A673 (cell line): ENCODE results near the gene EMP3. TPM values are rescaled to one million over a fixed set of nuclear protein-coding genes. Genes with fewer than 3 reads are reported as not detected.

Experiments used
- BruUV-seq: library from RNA; stranded (reverse); fragments of 400-500 nt; replicated peaks from 2 replicates; lab custom pipeline; 2021; lab: Mats Ljungman, UMichigan
- CTCF ChIA-PET: fragments of 300-600 bp; sonication (Branson Sonifier 250); formaldehyde crosslinking; loops from one replicate; lab custom pipeline; 2022; ENCODE audit warnings: antibody characterized with exemption; lab: Charles Lee
- POLR2A ChIA-PET: fragments of 300-600 bp; sonication (Branson Sonifier 250); formaldehyde crosslinking; loops from one replicate; lab custom pipeline; 2022; ENCODE audit warnings: antibody characterized with exemption; ENCODE audit not compliant: low non-redundant PET; lab: Charles Lee
- DNase-seq: peaks from one replicate; pipeline ENCODE4 v3.0.0-alpha.2; 2015; ENCODE audit warnings: low spot score
- H3K27ac ChIP-seq: fragments of 200-600 bp; sonication (generic); 2 replicates; pipeline ENCODE4 v1.5.1; 2016; ENCODE audit warnings: mixed run types, low read depth, mild to moderate bottlenecking, mixed read lengths, antibody characterized with exemption, low read length; ENCODE audit not compliant: poor library complexity, severe bottlenecking
- H3K27me3 ChIP-seq: fragments of 200-600 bp; sonication (generic); replicated peaks from 2 replicates; pipeline ENCODE4 v1.6.1; 2017; ENCODE audit warnings: mixed run types, low read depth, mild to moderate bottlenecking, mixed read lengths, antibody characterized with exemption, low read length; ENCODE audit not compliant: insufficient read depth, poor library complexity
- H3K36me3 ChIP-seq: fragments of 200-600 bp; sonication (generic); 2 replicates; pipeline ENCODE4 v1.6.1; 2016; ENCODE audit warnings: mixed run types, mild to moderate bottlenecking, mixed read lengths, antibody characterized with exemption, low read length; ENCODE audit not compliant: insufficient read depth, poor library complexity, severe bottlenecking
- H3K4me1 ChIP-seq: fragments of 200-600 bp; sonication (generic); 2 replicates; pipeline ENCODE4 v1.6.1; 2017; ENCODE audit warnings: mixed run types, mild to moderate bottlenecking, mixed read lengths, antibody characterized with exemption, low read length; ENCODE audit not compliant: insufficient read depth, poor library complexity, severe bottlenecking
- H3K4me3 ChIP-seq: fragments of 200-600 bp; sonication (generic); 2 replicates; pipeline ENCODE4 v1.5.1; 2016; ENCODE audit warnings: low read depth, mixed run types, mild to moderate bottlenecking, mixed read lengths, low read length; ENCODE audit not compliant: poor library complexity, severe bottlenecking
- H3K9me3 ChIP-seq: fragments of 200-600 bp; sonication (generic); 2 replicates; pipeline ENCODE4 v1.6.1; 2016; ENCODE audit warnings: mixed run types, low read depth, mild to moderate bottlenecking, mixed read lengths, antibody characterized with exemption, low read length; ENCODE audit not compliant: poor library complexity, severe bottlenecking
- CTCF ChIP-seq: fragments of 300-800, 200-600 bp; sonication (generic); conservative IDR thresholded peaks from 2 replicates; pipeline ENCODE4 v1.5.1; 2017; ENCODE audit warnings: low read depth, mild to moderate bottlenecking, antibody characterized with exemption, low read length, moderate library complexity, mixed read lengths
- EZH2 ChIP-seq: fragments of 200-600 bp; sonication (generic); IDR thresholded peaks from 2 replicates; pipeline ENCODE4 v1.6.1; 2017; ENCODE audit warnings: borderline replicate concordance, low read depth, mild to moderate bottlenecking, mixed read lengths, antibody characterized with exemption, low read length; ENCODE audit not compliant: poor library complexity, severe bottlenecking
- intact Hi-C: fragments of 100-400 bp; cut with micrococcal nuclease; formaldehyde crosslinking; loops from one replicate; pipeline ENCODE4 v1.10.0; 2022; ENCODE audit not compliant: unreplicated experiment
- total RNA-seq: library from RNA; stranded (reverse); gene quantifications from 2 replicates; pipeline ENCODE4 v1.2.3, GENCODE V29; 2021

Gene EMP3
- total RNA-seq, 1 experiment from 2014 or later, result 187 TPM

DNA sequence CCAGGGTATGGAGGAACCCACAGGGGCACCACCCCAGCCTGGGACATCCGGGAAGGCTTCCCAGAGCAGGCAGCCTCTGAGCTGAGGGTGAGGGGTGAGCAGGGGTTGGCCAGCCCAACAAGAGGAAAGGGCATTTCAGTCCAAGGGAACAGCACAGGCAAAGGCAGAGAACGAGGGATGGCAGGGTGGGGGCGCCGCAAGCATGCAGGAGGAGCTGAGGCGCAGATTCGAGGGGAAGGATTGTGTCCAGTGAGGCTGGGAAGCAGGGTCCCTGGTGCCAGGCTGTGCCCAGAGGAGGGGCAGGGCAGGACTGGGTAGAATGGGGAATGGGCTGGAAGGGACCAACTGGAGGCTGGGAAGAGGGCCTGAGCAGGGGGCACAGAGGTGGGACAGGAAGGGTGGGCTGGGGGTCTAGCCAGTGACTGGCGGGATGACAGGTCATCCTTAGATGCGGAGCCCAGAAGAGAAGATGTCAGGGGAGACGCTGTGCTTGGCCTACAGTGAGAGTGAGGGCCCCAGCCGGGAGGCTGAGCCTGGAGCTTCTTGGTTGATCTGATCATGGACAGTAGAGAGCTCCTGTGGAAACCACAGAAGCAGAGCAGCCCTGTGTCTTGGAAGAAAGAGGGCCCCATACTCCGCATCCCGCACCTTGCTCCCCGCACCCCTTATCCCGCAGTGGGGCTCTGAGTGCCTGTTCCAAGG lies 13.6 kb downstream of the EMP3 start:
- Histone ChIP-seq H3K4me1 (no peaks in the 10 kb centered on the region), H3K4me3 (no peak overlapping the region), H3K27ac (no peak overlapping the region), H3K9me3 (no peaks in the 10 kb centered on the region), H3K27me3 (no peaks in the 10 kb centered on the region), H3K36me3 (no peaks in the 10 kb centered on the region)
- ChIA-PET CTCF (no interaction called here), POLR2A (no interaction called here)
- TF ChIP-seq EZH2 (no peak), CTCF (no peak)
- no peak for DNase-seq
- intact Hi-C loops, result no loop called here
- BruUV-seq, result no TSS peak

DNA sequence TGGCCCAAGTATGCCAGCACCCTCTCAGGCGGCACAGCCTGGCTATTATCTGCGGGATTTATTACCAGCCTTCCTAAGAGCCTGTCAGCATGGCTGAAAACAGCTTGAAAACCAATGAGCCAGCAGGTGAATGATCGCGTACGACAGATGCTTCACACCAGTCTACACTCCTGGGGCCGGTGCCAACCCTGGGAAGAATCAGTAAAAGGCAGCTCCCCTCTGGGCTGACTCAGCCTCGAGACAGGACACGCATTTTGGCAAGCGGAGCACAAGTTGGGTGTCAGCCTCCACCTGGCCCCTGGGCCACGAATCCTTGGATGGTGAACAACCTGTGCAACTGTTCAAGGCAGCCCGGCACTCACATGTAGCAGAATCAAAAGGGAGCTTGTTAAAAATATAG lies 15.6 kb downstream of the EMP3 start:
- Histone ChIP-seq H3K27me3 (no peaks in the 10 kb centered on the region), H3K4me3 (no peak overlapping the region), H3K27ac (no peak overlapping the region), H3K36me3 (no peaks in the 10 kb centered on the region), H3K4me1 (no peaks in the 10 kb centered on the region), H3K9me3 (no peaks in the 10 kb centered on the region)
- no peak for TF ChIP-seq EZH2
- TF ChIP-seq CTCF, result no peak
- intact Hi-C loops, result no loop called here
- CTCF ChIA-PET, result no interaction called here
- BruUV-seq, result no TSS peak
- POLR2A ChIA-PET, result no interaction called here
- DNase-seq, result no peak

DNA sequence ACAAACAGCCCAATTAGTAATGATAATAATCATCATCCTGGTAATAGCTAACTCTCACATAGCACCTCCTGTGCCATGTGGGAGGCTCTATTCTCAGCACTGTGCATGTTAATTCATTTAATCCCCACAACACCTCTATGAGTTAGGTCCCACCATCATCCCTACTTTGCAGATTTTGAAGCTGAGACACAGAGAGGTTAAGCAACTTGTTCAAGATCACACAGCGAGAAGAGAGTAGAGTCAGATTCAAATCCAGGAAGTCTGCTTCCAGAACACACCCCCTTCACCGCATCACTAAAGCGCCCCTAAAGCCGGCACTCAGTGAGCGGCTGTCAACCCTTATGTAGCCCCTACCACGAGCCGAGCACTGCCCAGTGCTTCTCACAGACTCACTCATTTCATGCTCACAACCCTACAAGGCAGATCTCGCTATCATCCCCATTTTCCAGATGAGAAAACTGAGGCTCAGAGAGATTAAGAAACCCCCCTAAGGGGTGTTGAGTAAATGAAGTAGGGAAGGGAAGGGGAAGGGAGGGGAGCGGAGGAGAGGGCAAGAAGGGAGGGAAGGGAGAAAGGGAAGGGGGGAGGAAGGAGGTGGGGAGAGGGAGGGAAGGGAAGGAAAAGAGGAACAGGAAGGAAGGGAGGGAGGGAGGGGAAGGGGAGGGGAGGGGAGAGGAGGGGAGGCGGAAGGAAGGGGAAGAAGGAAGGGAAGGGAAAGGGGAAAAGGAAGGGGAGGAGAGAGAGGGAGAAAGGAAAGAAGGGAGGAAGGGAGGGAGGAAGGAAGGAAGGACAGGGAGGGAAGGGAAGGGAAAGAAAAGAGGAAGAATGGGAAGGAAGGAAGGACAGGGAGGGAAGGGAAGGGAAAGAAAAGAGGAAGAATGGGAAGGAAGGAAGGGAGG lies 16.4 kb downstream of the EMP3 start:
- H3K4me3 ChIP-seq, result no peak overlapping the region
- CTCF ChIA-PET, result no interaction called here
- POLR2A ChIA-PET, result no interaction called here
- no peaks in the 10 kb centered on the region for H3K27me3 ChIP-seq
- no TSS peak for BruUV-seq
- DNase-seq, result no peak
- no peak overlapping the region for H3K27ac ChIP-seq
- H3K9me3 ChIP-seq, result no peaks in the 10 kb centered on the region
- H3K36me3 ChIP-seq, result no peaks in the 10 kb centered on the region
- TF ChIP-seq EZH2 (no peak), CTCF (no peak)
- no peaks in the 10 kb centered on the region for H3K4me1 ChIP-seq
- intact Hi-C loops, result no loop called here
